Nephron (organoid): ENCODE data around the gene ARSG.
A peak's percentile ranks its signal among the peaks of the same experiment; 100 is the strongest.

Source experiments
- H3K27ac Mint-ChIP-seq, 3 experiments: 2 replicates each; pipeline ENCODE4 v1.8.0; 2020; ENCODE audit warnings: mixed read lengths in 3 of 3, mild to moderate bottlenecking in 2 of 3, moderate library complexity in 1 of 3
- H3K27me3 Mint-ChIP-seq: 2 replicates; pipeline ENCODE4 v1.8.0; 2021; ENCODE audit warnings: low read depth, mild to moderate bottlenecking, moderate library complexity, mixed read lengths
- H3K36me3 Mint-ChIP-seq: 2 replicates; pipeline ENCODE4 v1.8.0; 2020; ENCODE audit warnings: low read depth, mixed read lengths
- H3K4me1 Mint-ChIP-seq: 2 replicates; pipeline ENCODE4 v1.8.0; 2020; ENCODE audit warnings: mixed read lengths
- H3K4me3 Mint-ChIP-seq, 3 experiments: 2 replicates each; pipeline ENCODE4 v1.8.0; 2020; ENCODE audit warnings: mild to moderate bottlenecking in 3 of 3, mixed read lengths in 3 of 3, moderate library complexity in 2 of 3
- H3K9me3 Mint-ChIP-seq: 2 replicates; pipeline ENCODE4 v1.8.0; 2020; ENCODE audit warnings: mixed read lengths
- CTCF ChIP-seq, 3 experiments: fragments of 200-600 bp; sonication (generic); IDR thresholded peaks; one replicate each; pipeline ENCODE4 v1.5.0; 2021; ENCODE audit warnings: antibody characterized with exemption in 3 of 3; ENCODE audit not compliant: unreplicated experiment in 3 of 3

Gene ARSG

DNA sequence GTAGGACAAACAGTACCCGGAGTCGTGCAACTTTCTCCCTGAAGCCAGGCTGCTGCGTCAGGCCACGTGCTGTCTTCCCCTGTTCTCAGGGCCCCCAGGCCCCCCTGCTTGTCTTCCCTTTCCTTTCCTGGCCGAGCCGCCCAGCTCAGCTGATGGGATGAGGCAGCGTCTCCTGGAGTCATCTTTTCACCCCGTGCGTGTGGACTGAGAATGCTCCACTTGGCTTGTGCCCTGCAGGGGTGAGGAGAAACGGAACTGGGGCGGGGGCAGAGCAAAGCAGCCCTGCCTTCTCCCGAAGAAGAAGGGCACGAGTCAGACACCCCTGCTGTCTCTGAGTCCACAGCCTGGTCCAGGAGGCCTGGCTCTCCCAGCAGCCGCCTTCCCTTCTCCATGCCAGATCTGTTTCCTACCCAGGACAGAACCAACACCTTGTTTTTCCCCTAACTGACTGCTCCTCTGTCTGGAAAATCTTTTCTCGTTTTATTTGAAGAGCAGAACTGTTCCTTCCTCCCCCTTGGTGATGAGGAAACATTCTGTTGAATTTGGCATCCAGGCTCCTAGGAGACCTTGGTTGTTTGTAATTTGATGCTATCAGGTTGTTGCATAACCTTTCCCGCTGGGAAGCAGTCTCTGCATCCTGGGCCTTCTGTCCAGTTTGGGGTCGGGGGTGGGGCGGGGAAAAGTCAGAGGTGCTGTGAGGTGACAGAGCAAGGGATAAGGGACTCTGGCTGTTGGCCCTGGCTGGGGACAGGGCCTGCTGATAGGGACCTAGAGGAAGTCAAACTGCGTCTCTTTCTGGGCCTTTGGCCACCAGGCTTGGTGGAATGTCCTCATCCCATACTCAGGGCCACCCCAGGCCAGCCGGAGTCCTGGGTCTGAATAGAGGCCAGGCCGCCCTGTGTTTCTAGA is 87.2 kb downstream of the ARSG start:
- H3K27ac Mint-ChIP-seq: peak overlapping the region; percentile 15 to 80 (median 67)
- H3K4me3 Mint-ChIP-seq: no peak overlapping the region
- no peak for TF ChIP-seq CTCF (IDR thresholded peaks at IDR 0.05; ENCODE audit: unreplicated experiment in 3 of 3)
- no peaks in the 10 kb centered on the region for H3K36me3 Mint-ChIP-seq
- H3K9me3 Mint-ChIP-seq: no peaks in the 10 kb centered on the region
- H3K27me3 Mint-ChIP-seq: peaks cover 11% of the 10 kb centered on the region
- peaks cover 27% of the 10 kb centered on the region for H3K4me1 Mint-ChIP-seq

GRCh38 chr17:68379177-68379510 is 87.8 kb downstream of the ARSG start:
- peaks cover 11% of the 10 kb centered on the region for H3K27me3 Mint-ChIP-seq
- no peak for TF ChIP-seq CTCF (IDR thresholded peaks at IDR 0.05; ENCODE audit: unreplicated experiment in 3 of 3)
- H3K9me3 Mint-ChIP-seq: no peaks in the 10 kb centered on the region
- H3K27ac Mint-ChIP-seq: no peak overlapping the region
- no peaks in the 10 kb centered on the region for H3K36me3 Mint-ChIP-seq
- H3K4me1 Mint-ChIP-seq: peaks cover 31% of the 10 kb centered on the region
- no peak overlapping the region for H3K4me3 Mint-ChIP-seq

GRCh38 chr17:68379692-68380677 is 88.7 kb downstream of the ARSG start:
- no peaks in the 10 kb centered on the region for H3K9me3 Mint-ChIP-seq

GRCh38 chr17:68381076-68381900 is 90.0 kb downstream of the ARSG start:
- Mint-ChIP-seq H3K27me3 (peaks cover 4% of the 10 kb centered on the region), H3K36me3 (no peaks in the 10 kb centered on the region), H3K4me3 (no peak overlapping the region), H3K4me1 (peaks cover 36% of the 10 kb centered on the region), H3K27ac (no peak overlapping the region), H3K9me3 (no peaks in the 10 kb centered on the region)
- no peak for TF ChIP-seq CTCF (IDR thresholded peaks at IDR 0.05; ENCODE audit: unreplicated experiment in 3 of 3)

More at GRCh38 chr17:68379692-68380677, 88.7 kb downstream of the ARSG start:
- no peak for TF ChIP-seq CTCF (IDR thresholded peaks at IDR 0.05; ENCODE audit: unreplicated experiment in 3 of 3)
- Mint-ChIP-seq H3K4me3 (no peak overlapping the region), H3K36me3 (no peaks in the 10 kb centered on the region), H3K27me3 (peaks cover 5% of the 10 kb centered on the region), H3K4me1 (peaks cover 36% of the 10 kb centered on the region), H3K27ac (no peak overlapping the region)

DNA sequence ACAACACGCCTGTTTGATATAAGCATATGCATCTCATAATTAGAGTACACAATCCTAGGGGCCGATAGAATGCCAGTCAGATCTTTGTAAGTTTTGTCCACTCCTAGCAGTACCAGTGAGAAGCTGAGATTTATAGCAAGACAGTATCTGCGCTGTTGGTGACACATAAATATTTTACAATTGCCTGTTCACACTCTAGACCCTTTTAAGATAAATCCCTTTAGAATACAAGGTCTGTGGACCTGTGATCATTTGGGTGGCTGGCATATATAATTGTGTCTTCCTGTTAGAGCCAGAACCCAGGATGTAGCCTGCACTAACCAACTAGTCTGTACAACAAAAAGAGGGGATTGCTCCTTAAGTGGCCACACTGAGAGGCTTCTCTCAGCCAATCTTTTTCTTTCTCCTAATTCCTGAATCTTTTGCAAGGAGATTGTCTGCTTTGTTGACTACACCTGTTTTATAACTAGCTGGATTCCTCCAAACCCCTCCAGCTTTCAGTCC is 91.3 kb downstream of the ARSG start:
- no peak for TF ChIP-seq CTCF (IDR thresholded peaks at IDR 0.05; ENCODE audit: unreplicated experiment in 3 of 3)
- Mint-ChIP-seq H3K36me3 (no peaks in the 10 kb centered on the region), H3K27me3 (peaks cover 4% of the 10 kb centered on the region), H3K27ac (no peak overlapping the region), H3K4me3 (no peak overlapping the region), H3K9me3 (no peaks in the 10 kb centered on the region), H3K4me1 (peaks cover 36% of the 10 kb centered on the region)
